ENCODE measurements around the gene RELL1.

RELL1 gene

DNA sequence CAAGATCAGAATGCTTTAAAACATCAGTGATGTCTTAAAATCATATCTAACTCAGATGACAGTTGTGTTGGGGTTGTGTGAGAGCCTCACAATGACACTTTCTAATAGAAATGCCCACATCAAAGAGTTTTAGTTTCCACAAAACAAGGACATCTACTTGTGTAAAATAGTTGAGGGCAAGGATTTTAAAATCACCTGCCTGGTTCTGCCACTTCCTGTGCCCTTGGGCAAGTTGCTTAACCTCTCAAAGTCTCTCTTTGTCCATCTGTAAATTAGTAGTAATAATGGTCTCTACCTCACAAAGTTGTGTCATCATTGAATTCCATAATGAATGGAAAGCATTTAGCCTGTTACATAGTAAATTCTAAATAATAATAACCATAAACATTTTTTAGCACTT, 41.9 kb upstream of the RELL1 start:
- no peak overlapping the region for H3K4me3 ChIP-seq (ENCODE audit: low read depth, low read length)
- in situ Hi-C loops (cut with HindIII; ENCODE audit: low sequenced_read_pairs): no loop called here
- TF ChIP-seq, protein P1, sequence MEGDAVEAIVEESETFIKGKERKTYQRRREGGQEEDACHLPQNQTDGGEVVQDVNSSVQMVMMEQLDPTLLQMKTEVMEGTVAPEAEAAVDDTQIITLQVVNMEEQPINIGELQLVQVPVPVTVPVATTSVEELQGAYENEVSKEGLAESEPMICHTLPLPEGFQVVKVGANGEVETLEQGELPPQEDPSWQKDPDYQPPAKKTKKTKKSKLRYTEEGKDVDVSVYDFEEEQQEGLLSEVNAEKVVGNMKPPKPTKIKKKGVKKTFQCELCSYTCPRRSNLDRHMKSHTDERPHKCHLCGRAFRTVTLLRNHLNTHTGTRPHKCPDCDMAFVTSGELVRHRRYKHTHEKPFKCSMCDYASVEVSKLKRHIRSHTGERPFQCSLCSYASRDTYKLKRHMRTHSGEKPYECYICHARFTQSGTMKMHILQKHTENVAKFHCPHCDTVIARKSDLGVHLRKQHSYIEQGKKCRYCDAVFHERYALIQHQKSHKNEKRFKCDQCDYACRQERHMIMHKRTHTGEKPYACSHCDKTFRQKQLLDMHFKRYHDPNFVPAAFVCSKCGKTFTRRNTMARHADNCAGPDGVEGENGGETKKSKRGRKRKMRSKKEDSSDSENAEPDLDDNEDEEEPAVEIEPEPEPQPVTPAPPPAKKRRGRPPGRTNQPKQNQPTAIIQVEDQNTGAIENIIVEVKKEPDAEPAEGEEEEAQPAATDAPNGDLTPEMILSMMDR (IDR thresholded peaks at IDR 0.05; ENCODE audit: low read depth, low read length, missing control alignments): no peak
- DNase-seq (ENCODE audit: low read depth): no peak

DNA sequence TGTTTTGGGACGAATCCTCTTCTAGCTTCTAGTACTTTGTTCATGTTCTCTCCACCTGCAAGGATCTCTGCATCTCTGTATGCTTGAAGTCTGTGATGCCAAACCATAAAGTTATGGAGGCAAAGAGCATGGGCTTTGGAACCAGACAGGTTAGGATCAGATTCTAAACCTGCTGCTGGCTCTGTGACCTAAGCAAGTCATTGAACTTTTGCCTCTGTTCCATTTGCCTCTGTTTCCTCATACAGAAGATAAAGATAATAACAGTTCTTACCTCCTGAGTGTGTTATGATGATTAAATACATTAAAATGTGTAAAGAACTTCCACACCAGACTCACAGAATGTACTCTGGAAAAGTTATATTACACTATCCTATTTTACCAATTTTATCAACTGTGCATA, 41.5 kb upstream of the RELL1 start:
- in situ Hi-C loops (cut with HindIII; ENCODE audit: low sequenced_read_pairs): no loop called here
- DNase-seq (ENCODE audit: low read depth): no peak
- no peak overlapping the region for H3K4me3 ChIP-seq (ENCODE audit: low read depth, low read length)
- TF ChIP-seq, protein P1 (IDR thresholded peaks at IDR 0.05; ENCODE audit: low read depth, low read length, missing control alignments): no peak

DNA sequence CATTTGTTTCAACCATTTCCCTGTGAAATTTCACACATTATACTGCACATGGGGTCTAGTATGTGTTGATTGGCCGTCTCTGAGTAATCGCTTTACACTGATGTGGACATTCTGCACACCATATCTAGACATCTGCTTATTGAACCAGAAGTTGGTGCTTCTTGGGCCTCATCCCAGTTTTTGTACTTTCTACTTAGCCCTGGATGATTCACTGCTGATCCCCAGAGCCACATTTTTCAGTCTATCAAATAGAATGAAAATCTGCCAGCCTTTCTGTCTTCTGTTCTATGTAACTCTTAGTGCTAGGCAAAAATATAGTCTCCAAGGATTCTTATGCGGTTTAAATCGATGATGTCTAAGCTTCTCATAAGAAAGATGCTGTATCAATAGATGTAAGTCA, 40.5 kb upstream of the RELL1 start:
- H3K4me3 ChIP-seq (ENCODE audit: low read depth, low read length): no peak overlapping the region
- in situ Hi-C loops (cut with HindIII; ENCODE audit: low sequenced_read_pairs): no loop called here
- TF ChIP-seq, protein P1 (IDR thresholded peaks at IDR 0.05; ENCODE audit: low read depth, low read length, missing control alignments): no peak
- peak; percentile 76 for DNase-seq (ENCODE audit: low read depth)

DNA sequence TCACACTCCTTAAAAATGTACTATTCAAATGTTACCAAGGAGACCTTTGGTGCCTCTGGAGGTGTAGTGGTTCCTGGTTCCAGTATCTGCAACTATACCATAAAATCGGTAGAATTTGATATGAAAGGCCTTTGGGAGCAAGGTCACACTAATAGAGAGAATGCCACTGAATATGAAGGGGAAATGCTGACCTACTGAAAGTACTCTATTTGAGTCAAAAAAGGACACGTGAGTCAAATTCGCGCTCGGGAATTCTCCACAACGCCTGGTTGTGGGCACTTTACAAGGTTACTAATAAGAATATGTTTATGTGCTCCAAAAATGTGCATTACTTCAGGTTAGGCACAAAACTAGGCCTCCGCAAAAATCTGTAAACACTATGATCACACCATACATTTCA, 39.5 kb upstream of the RELL1 start:
- in situ Hi-C loops (cut with HindIII; ENCODE audit: low sequenced_read_pairs): no loop called here
- no peak overlapping the region for H3K4me3 ChIP-seq (ENCODE audit: low read depth, low read length)
- DNase-seq (ENCODE audit: low read depth): no peak
- TF ChIP-seq, protein P1 (IDR thresholded peaks at IDR 0.05; ENCODE audit: low read depth, low read length, missing control alignments): no peak

DNA sequence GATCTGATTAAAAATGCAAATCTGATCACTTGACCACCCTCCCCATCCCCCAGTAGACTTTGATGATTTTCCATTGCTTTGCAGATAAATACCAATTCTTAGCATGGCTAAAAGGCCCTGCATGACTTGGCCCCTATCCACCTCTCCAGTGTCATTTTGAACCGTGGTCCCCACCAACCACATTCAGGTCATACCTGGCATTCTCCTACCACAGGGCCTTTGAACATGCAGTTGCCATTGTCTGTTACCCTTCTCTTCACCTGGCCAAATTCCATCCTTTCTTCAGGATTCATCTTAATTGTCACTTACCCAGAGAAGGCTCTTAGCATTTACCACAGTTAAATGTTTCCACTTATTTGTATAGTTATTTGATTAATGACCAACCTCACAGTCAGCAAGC, 36.9 kb upstream of the RELL1 start:
- in situ Hi-C loops (cut with HindIII; ENCODE audit: low sequenced_read_pairs): no loop called here
- TF ChIP-seq, protein P1 (IDR thresholded peaks at IDR 0.05; ENCODE audit: low read depth, low read length, missing control alignments): no peak
- H3K4me3 ChIP-seq (ENCODE audit: low read depth, low read length): no peak overlapping the region
- no peak for DNase-seq (ENCODE audit: low read depth)

DNA sequence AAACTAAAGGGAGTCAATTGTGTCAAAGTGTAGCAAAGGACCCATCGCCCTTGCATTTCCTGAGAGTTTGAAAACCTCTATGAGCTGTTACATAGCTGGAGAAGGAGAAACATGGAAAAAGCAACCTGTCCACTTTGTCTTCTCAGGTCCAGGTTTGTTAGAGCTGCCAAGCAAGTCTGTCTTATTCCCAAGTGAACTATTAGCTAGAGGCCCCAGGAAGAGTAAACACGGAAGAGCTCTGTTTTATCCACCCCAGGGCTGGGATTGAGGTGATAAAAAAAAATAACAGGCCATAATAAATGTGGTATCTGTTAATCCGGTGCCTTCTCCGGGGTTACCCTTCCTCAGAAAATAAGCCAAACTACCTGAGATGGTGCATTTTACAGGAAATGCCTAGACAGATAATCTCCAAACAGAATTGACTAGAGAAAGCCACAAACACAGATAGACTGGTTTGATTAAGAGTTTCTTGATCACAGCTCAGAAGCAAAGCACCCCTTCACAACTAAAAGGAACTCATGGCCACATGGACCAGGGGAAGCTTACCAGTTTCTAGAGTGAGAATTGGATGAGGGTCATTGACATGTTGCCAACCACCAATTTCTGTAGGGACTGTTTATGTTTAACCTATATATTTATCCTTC, 35.9 kb upstream of the RELL1 start:
- no peak overlapping the region for H3K4me3 ChIP-seq (ENCODE audit: low read depth, low read length)
- in situ Hi-C loops (cut with HindIII; ENCODE audit: low sequenced_read_pairs): no loop called here
- TF ChIP-seq, protein P1 (IDR thresholded peaks at IDR 0.05; ENCODE audit: low read depth, low read length, missing control alignments): no peak
- DNase-seq (ENCODE audit: low read depth): no peak
